ENCODE results near the gene PCDH15.
A peak's percentile ranks its signal among the peaks of the same experiment; 100 is the strongest.

The PCDH15 gene

DNA sequence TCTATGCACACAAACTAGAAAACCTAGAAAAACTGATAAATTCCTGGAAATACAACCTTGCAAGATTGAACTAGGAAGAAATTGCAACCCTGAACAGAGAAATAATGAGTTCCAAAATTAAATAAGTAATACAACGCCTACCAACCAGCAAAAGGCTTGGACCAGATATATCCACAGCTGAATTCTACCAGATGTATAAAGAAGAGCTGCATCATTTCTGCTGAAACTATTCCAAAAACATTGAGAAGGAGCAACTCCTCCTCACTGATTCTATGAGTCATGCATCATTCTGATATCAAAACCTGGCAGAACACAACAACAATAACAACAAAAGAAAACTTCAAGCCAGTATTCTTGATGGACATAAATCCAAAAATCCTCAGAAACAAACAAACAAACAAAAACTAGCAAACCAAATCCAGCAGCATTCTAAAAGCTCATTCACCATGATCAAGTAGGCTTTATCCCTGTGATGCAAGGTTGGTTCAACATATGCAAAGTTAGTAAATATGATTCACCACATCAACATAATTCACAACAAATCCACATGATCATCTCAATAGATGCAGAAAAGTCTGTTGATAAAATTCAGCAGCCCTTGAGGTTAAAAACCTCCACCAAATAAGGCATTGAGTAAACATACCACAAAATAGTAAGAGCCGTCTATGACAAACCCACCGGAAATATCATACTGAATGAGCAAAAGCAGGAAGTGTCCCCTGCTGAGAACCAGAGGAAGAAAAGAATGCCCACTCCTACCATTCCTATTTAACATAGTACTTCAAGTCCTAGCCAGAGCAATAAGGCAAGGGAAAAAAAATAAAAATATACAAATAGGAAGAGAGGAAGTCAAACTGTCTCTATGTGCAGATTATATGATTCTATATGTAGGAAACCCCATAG lies 98.2 kb downstream of the PCDH15 start:
- no peak for DNase-seq

DNA sequence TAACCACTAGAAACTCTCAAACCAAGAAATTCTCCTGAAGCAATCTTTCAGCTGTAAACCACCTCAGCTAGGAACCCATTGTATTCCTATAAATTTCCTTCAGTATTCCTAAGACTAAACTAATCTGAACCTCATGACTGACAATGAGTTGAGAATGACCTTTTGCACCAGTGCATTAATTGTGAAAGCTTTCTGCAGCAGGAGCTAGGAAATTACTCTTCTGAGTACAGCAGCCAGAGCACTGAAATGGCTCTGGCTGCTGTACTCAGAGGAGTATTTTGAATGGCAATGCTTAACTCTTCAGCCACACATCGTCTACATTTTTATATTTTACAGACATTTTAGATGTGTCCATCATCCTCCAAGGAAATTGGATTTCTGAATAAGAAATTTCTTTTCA lies 109.7 kb downstream of the PCDH15 start:
- DNase-seq = no peak

- no peak for DNase-seq
Observed at GRCh38 chr10:54682554-54682953, 118.5 kb downstream of the PCDH15 start.

GRCh38 chr10:54681136-54681535 lies 119.9 kb downstream of the PCDH15 start:
- DNase-seq = no peak

- DNase-seq = no peak
Observed at GRCh38 chr10:54667136-54667535, 133.9 kb downstream of the PCDH15 start.

- DNase-seq = no peak
Observed at GRCh38 chr10:54666192-54666591, 134.8 kb downstream of the PCDH15 start.

DNA sequence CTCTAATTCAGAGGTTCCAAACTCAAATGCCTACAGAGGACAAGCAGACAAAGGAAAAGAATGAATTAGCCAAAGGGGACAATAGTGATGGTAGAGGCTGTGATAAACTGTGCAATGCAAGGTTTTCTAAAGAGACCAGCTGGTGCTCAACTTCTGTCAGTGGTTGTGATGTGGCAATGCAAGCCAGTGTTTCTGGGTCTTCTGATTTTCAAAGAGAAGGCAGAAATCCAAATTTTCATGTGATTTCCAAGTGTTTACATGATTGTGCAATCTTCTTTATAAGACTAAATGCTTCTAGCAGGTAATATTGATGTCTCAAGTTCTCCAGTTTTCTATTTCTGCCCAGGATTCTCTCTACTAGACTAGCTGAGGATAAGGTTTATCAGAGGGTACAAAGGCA lies 135.9 kb downstream of the PCDH15 start:
- DNase-seq = no peak

DNA sequence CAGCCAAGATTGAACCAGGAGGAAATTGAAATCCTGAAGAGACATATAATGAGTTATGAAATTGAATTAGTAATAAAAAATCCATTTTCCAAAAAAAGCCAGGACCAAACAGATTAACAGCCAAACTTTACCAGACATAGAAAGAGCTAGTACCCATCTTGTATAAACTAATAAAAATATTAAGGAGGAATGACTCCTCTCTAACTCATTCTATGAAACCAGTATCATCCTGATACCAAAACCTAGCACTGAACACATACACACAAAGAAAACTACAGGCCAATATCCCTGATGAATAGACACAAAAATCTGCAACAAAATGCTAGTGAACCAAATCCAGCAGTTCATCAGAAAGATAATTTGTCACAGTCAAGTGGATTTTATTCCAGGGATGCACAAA lies 140.6 kb downstream of the PCDH15 start:
- no peak for DNase-seq

GRCh38 chr10:54656643-54657042 lies 144.4 kb downstream of the PCDH15 start:
- DNase-seq = no peak

- no peak for DNase-seq
Observed at GRCh38 chr10:54653518-54653917, 147.5 kb downstream of the PCDH15 start.

DNA sequence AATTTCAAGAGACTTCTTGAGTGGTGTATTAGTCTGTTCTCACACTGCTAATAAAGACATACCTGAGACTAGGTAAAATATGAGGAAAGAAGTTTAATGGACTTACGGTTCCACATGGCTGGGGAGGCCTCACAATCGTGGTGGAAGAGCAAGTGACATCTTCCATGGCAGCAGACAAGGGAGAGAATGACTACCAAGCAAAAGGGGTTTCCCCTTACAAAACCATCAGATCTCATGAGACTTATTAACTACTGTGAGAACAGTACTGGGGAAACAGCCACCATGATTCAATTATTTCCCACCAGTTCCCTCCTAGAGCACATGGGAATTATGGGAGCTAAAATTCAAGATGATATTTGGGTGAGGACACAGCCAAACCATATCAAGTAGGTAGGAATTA lies 150.5 kb downstream of the PCDH15 start:
- no peak for DNase-seq

- no peak for DNase-seq
Observed at GRCh38 chr10:54622017-54622416, 179.0 kb downstream of the PCDH15 start.

GRCh38 chr10:54620352-54620751 lies 180.7 kb downstream of the PCDH15 start:
- DNase-seq = no peak

DNA sequence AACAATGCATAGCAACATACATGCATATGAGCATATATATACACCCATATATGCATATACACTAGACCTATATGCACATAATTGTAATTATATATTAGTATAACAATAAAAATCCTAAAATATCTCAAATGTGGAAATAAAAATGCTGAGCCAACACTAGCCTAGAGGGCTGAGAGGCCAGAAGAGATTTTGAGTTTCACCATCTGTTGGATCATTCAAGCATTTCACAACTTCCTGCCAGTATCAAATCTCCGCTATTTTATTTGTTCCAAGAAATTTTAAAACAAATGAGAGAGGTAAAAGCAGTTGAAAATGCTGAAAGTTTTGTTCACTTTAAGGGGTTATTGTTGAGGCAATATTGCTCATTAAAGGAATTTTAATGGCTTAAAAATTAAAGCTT lies 187.0 kb downstream of the PCDH15 start:
- DNase-seq = no peak

DNA sequence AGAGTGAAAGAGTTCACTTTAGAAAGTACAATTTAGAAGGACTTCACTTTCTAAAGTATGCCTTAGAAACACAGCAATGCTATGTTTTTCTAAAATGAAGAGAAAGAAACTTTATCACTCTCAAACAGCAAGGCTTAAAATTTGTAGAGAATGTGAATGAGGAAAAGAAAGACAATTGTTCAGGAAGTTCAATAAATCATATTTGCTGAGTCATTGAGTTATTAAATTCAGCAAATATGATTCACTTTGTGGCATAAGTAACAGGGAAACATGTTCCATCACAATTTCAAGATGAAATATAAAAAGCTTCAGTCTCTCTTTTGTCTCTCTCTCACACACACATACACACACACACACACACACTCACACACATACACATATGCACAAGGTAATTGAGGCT lies 187.9 kb downstream of the PCDH15 start:
- no peak for DNase-seq

DNA sequence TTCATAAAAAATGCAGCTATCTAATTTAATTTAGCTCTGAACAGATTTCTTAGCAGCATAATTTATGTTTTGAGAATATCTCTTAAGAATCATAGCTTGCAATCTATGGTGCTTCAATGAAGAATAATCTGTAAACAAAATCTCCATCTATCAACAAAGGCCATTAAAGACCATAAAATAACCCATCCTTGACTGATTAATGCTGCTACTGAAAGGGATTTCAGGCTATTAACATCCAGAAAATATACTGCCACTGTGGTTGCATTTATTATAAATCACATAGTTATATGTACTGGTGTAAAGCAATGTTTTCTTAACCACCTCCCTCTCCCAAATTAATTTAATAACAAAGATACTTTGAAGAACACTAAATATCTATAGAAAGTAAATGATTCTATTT lies 191.6 kb downstream of the PCDH15 start:
- no peak for DNase-seq

GRCh38 chr10:54607983-54608382 lies 193.0 kb downstream of the PCDH15 start:
- no peak for DNase-seq

DNA sequence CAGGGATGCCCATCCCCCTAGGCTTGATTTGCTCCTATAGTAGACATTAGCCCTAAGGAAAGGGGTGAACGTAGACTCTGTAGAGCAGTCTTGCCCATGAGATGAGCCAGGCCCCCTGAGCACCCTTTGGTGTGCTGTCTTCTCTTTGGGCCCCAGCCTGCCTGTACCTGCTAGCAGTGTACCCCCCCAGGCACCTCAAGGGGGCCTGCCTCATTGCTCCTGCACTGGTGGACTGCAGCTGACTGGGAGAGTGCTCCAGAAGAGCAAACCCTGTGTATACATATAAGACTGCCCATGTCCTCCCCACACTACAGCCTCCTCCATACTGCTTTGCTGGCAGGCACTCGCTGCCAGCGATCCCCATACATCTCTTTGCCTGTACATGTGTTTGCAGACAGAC lies 206.7 kb downstream of the PCDH15 start:
- DNase-seq = no peak

- no peak for DNase-seq
Observed at GRCh38 chr10:54587971-54588370, 213.1 kb downstream of the PCDH15 start.

DNA sequence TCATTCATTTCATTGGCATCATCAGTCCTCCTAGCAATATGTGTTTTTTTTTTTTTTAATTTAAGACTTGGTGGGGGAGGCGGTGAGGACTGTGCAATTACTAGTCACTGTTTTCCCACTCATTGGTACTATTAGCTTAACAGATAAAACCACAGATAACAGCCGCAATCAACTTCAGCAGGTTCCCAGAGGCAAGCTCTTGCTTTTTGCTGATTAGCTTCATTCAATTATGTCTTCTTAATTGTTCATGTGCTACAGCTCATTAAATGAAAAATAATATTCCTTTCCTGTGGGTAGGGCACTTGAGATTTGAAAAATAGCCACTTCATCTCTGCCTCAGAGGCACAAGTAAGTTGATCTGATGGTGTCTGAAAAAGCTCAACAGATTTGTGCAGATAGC lies 215.5 kb downstream of the PCDH15 start:
- DNase-seq = peak in 1 of 2 experiments; percentile 32

DNA sequence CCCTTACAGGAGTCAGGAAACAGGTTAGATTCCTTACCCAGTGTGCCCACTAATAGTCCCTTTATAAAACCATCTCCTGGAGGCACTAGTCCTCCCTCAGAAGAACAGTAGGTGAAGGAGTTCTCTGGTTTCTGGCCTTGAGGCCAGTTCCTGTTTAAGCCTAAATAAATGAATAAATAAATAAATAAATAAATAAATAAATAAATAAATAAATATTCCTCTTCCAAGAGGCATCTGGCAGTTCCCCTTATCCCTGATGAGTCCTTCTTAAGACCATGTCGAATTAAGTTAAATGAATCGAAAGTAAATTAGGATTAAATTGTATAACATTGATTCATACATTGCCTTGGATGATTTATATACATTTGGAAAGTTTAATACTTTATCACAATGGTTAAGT lies 223.3 kb downstream of the PCDH15 start:
- DNase-seq = no peak

- no peak for DNase-seq
Observed at GRCh38 chr10:54576541-54576940, 224.5 kb downstream of the PCDH15 start.

GRCh38 chr10:54559498-54559897 lies 241.5 kb downstream of the PCDH15 start:
- no peak for DNase-seq

DNA sequence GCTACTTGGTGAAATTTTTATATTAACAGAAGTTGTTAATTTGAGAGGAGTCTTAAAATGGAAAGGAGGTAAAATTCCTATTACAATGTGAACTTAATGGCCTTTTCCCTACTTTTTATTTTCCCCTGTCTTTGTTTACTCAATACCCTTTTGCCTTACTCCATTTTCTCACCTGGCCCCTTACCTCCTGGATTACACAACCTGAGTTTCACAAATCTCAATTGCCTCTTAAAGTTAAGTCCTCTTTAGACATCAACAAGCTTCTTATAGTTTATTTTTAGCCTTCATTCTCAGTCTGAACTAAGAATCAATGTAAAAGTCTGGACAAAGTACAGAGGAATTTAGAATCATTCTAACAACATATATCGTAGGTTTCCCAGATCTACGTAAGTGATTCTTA lies 247.0 kb downstream of the PCDH15 start:
- no peak for DNase-seq

GRCh38 chr10:54550016-54550415 lies 251.0 kb downstream of the PCDH15 start:
- no peak for DNase-seq

Measured in NCI-H524 (cell line).